ENCODE data around the gene AK2.
"Not testable (repeated sequence)": the region's sequence is repeated elsewhere in the genome, so short reads cannot be mapped to it uniquely, and the experiment has no call there.

The AK2 gene

GRCh38 chr1:33074193-33074945 lies 37.7 kb upstream of the AK2 start:
- Histone ChIP-seq H3K27ac (ENCODE audit: poor library complexity, severe bottlenecking) (no peak overlapping the region), H3K4me1 (ENCODE audit: insufficient read depth, poor library complexity, severe bottlenecking) (no peaks in the 10 kb centered on the region), H3K9me3 (ENCODE audit: severe bottlenecking) (no peaks in the 10 kb centered on the region), H3K36me3 (ENCODE audit: low read depth) (no peaks in the 10 kb centered on the region), H3K27me3 (ENCODE audit: insufficient read depth, poor library complexity, severe bottlenecking) (no peaks in the 10 kb centered on the region), H3K4me3 (ENCODE audit: severe bottlenecking) (no peak overlapping the region)
- ATAC-seq (ENCODE audit: low read depth), result no peak
- no peak for TF ChIP-seq CTCF (IDR thresholded peaks at IDR 0.05; ENCODE audit: poor library complexity, severe bottlenecking)
- DNase-seq (ENCODE audit: low spot score), result no peak

- no peaks in the 10 kb centered on the region for H3K36me3 ChIP-seq (ENCODE audit: low read depth)
- no peak for TF ChIP-seq CTCF (IDR thresholded peaks at IDR 0.05; ENCODE audit: poor library complexity, severe bottlenecking)
- H3K27me3 ChIP-seq (ENCODE audit: insufficient read depth, poor library complexity, severe bottlenecking), result no peaks in the 10 kb centered on the region
- no peaks in the 10 kb centered on the region for H3K9me3 ChIP-seq (ENCODE audit: severe bottlenecking)
- DNase-seq (ENCODE audit: low spot score), result no peak
- ATAC-seq (ENCODE audit: low read depth), result no peak
- H3K4me1 ChIP-seq (ENCODE audit: insufficient read depth, poor library complexity, severe bottlenecking), result peaks cover 4% of the 10 kb centered on the region
- H3K27ac ChIP-seq (ENCODE audit: poor library complexity, severe bottlenecking), result no peak overlapping the region
- no peak overlapping the region for H3K4me3 ChIP-seq (ENCODE audit: severe bottlenecking)
These were observed 36.0 kb upstream of the AK2 start for GRCh38 chr1:33072707-33073106.

- Histone ChIP-seq H3K27ac (ENCODE audit: poor library complexity, severe bottlenecking) (no peak overlapping the region), H3K36me3 (ENCODE audit: low read depth) (no peaks in the 10 kb centered on the region), H3K27me3 (ENCODE audit: insufficient read depth, poor library complexity, severe bottlenecking) (no peaks in the 10 kb centered on the region), H3K4me3 (ENCODE audit: severe bottlenecking) (no peak overlapping the region), H3K9me3 (ENCODE audit: severe bottlenecking) (no peaks in the 10 kb centered on the region), H3K4me1 (ENCODE audit: insufficient read depth, poor library complexity, severe bottlenecking) (peaks cover 4% of the 10 kb centered on the region)
- no peak for TF ChIP-seq CTCF (IDR thresholded peaks at IDR 0.05; ENCODE audit: poor library complexity, severe bottlenecking)
- ATAC-seq (ENCODE audit: low read depth) (no peak), DNase-seq (ENCODE audit: low spot score) (no peak)
These were observed 33.9 kb upstream of the AK2 start for GRCh38 chr1:33070628-33071027.

GRCh38 chr1:33068108-33068507 lies 31.4 kb upstream of the AK2 start:
- DNase-seq (ENCODE audit: low spot score); H3K36me3 ChIP-seq (ENCODE audit: low read depth); H3K4me3 ChIP-seq (ENCODE audit: severe bottlenecking); H3K4me1 ChIP-seq (ENCODE audit: insufficient read depth, poor library complexity, severe bottlenecking); ATAC-seq (ENCODE audit: low read depth); H3K27ac ChIP-seq (ENCODE audit: poor library complexity, severe bottlenecking); H3K27me3 ChIP-seq (ENCODE audit: insufficient read depth, poor library complexity, severe bottlenecking); H3K9me3 ChIP-seq (ENCODE audit: severe bottlenecking): not testable (repeated sequence)

GRCh38 chr1:33066477-33066876 lies 29.8 kb upstream of the AK2 start:
- H3K36me3 ChIP-seq (ENCODE audit: low read depth); H3K9me3 ChIP-seq (ENCODE audit: severe bottlenecking); ATAC-seq (ENCODE audit: low read depth); H3K4me1 ChIP-seq (ENCODE audit: insufficient read depth, poor library complexity, severe bottlenecking); H3K4me3 ChIP-seq (ENCODE audit: severe bottlenecking); DNase-seq (ENCODE audit: low spot score); H3K27me3 ChIP-seq (ENCODE audit: insufficient read depth, poor library complexity, severe bottlenecking); H3K27ac ChIP-seq (ENCODE audit: poor library complexity, severe bottlenecking): not testable (repeated sequence)

GRCh38 chr1:33065301-33065700 lies 28.6 kb upstream of the AK2 start:
- Histone ChIP-seq H3K4me3 (ENCODE audit: severe bottlenecking) (no peak overlapping the region), H3K36me3 (ENCODE audit: low read depth) (no peaks in the 10 kb centered on the region), H3K4me1 (ENCODE audit: insufficient read depth, poor library complexity, severe bottlenecking) (peaks cover 4% of the 10 kb centered on the region), H3K27ac (ENCODE audit: poor library complexity, severe bottlenecking) (no peak overlapping the region), H3K9me3 (ENCODE audit: severe bottlenecking) (peaks cover 3% of the 10 kb centered on the region), H3K27me3 (ENCODE audit: insufficient read depth, poor library complexity, severe bottlenecking) (no peaks in the 10 kb centered on the region)
- TF ChIP-seq CTCF (IDR thresholded peaks at IDR 0.05; ENCODE audit: poor library complexity, severe bottlenecking), result no peak
- DNase-seq (ENCODE audit: low spot score) (no peak), ATAC-seq (ENCODE audit: low read depth) (no peak)

GRCh38 chr1:33064284-33064683 lies 27.6 kb upstream of the AK2 start:
- H3K4me3 ChIP-seq (ENCODE audit: severe bottlenecking); H3K9me3 ChIP-seq (ENCODE audit: severe bottlenecking): not testable (repeated sequence)

More at GRCh38 chr1:33064284-33064683, 27.6 kb upstream of the AK2 start:
- not testable (repeated sequence) for H3K36me3 ChIP-seq (ENCODE audit: low read depth); H3K27ac ChIP-seq (ENCODE audit: poor library complexity, severe bottlenecking); H3K4me1 ChIP-seq (ENCODE audit: insufficient read depth, poor library complexity, severe bottlenecking); ATAC-seq (ENCODE audit: low read depth); DNase-seq (ENCODE audit: low spot score); H3K27me3 ChIP-seq (ENCODE audit: insufficient read depth, poor library complexity, severe bottlenecking)
